Measurements from ENCODE around the gene SPRED1. TPM values are rescaled to one million over a fixed set of nuclear protein-coding genes. Genes with fewer than 3 reads are reported as not detected.

Gene SPRED1
- total RNA-seq, 1 donor from 2014 or later = 8.7 TPM

DNA sequence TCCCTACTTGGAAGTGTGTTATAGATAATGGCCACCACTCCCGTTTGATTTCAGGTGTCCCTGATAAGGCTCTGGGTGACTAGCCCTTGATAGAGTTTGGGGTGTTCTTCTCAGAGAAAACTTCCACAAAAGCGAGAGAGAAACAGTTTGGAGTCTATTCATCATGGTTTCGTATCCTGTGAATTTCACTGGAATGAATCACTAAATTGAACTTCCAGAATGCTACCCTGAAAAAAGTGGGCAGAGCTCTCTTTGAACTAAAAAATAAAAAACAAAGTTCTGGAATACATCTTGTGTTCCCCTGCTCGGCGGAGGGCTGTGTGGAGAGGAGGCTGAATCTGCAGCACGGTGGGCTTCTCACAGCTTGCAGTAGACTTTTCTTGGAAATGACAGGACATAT lies 148.5 kb downstream of the SPRED1 start:
- Histone ChIP-seq H3K4me1 (peaks cover 12% of the 10 kb centered on the region), H3K27ac (replicated peaks) (peak overlapping the region; percentile 40), H3K9me3 (replicated peaks) (no peaks in the 10 kb centered on the region), H3K36me3 (no peaks in the 10 kb centered on the region), H3K27me3 (ENCODE audit: low read depth) (no peaks in the 10 kb centered on the region), H3K4me3 (no peak overlapping the region)
- intact Hi-C loops (cut with micrococcal nuclease) = no loop called here
- no peak for DNase-seq
- TF ChIP-seq, protein P1, sequence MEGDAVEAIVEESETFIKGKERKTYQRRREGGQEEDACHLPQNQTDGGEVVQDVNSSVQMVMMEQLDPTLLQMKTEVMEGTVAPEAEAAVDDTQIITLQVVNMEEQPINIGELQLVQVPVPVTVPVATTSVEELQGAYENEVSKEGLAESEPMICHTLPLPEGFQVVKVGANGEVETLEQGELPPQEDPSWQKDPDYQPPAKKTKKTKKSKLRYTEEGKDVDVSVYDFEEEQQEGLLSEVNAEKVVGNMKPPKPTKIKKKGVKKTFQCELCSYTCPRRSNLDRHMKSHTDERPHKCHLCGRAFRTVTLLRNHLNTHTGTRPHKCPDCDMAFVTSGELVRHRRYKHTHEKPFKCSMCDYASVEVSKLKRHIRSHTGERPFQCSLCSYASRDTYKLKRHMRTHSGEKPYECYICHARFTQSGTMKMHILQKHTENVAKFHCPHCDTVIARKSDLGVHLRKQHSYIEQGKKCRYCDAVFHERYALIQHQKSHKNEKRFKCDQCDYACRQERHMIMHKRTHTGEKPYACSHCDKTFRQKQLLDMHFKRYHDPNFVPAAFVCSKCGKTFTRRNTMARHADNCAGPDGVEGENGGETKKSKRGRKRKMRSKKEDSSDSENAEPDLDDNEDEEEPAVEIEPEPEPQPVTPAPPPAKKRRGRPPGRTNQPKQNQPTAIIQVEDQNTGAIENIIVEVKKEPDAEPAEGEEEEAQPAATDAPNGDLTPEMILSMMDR (IDR thresholded peaks at IDR 0.05; ENCODE audit: borderline replicate concordance) = no peak

DNA sequence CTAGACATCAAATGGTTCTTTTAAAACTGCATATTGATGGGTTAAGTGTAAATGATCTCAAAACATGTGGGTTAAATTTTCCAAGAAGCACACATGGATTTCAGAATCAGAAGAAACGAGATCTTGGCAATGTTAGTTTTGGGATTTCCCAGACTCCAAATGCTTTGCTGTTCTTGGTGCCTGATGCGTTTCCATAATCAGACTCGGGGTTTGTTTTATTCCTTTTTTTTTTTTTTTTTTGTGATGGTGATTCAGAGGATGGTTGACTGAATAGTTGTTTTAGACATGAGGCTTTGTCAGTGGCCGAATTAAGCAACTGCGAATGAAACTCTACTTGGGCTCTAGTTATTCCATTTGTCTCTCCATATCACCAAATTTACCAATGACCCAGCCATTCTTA lies 149.1 kb downstream of the SPRED1 start:
- Histone ChIP-seq H3K9me3 (replicated peaks) (no peaks in the 10 kb centered on the region), H3K27ac (replicated peaks) (peak overlapping the region; percentile 40), H3K36me3 (no peaks in the 10 kb centered on the region), H3K4me3 (no peak overlapping the region), H3K27me3 (ENCODE audit: low read depth) (no peaks in the 10 kb centered on the region), H3K4me1 (peaks cover 12% of the 10 kb centered on the region)
- TF ChIP-seq, protein P1 (IDR thresholded peaks at IDR 0.05; ENCODE audit: borderline replicate concordance) = no peak
- intact Hi-C loops (cut with micrococcal nuclease) = no loop called here
- no peak for DNase-seq

DNA sequence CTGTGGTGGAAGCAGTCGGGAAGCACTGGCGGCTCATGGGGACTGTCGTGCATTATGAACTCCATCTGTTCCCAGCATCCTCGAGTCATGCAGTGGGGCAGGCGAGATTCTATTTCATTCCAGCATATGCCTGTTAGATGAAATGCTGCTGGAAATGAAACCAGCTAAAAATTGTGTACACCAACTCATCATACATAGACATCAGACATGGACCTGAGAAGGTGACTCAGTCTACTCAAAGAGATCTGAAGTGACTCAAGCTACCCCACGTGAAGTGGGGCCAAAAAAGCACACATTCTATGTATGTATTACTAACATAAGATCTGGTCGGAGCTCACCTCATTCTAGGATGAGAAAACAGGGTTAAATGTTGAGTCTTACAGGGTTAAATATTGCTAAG lies 153.8 kb downstream of the SPRED1 start:
- intact Hi-C loops (cut with micrococcal nuclease) = no loop called here
- TF ChIP-seq, protein P1 (IDR thresholded peaks at IDR 0.05; ENCODE audit: borderline replicate concordance) = no peak
- no peak for DNase-seq

More for the DNA sequence above, 153.8 kb downstream of the SPRED1 start:
- Histone ChIP-seq H3K4me3 (no peak overlapping the region), H3K9me3 (replicated peaks) (no peaks in the 10 kb centered on the region), H3K36me3 (no peaks in the 10 kb centered on the region), H3K27ac (replicated peaks) (no peak overlapping the region), H3K27me3 (ENCODE audit: low read depth) (no peaks in the 10 kb centered on the region), H3K4me1 (no peaks in the 10 kb centered on the region)

Other genes starting within 250 kb of the SPRED1 start
- 28.7 TPM for gene FAM98B, start 201.3 kb downstream of the SPRED1 start, total RNA-seq